GM11168 (cell line): ENCODE data around the gene FAM117A.
"Not testable (repeated sequence)": the region's sequence is repeated elsewhere in the genome, so short reads cannot be mapped to it uniquely, and the experiment has no call there.

Experiments used
- in situ Hi-C: fragments of 300-500 bp; cut with MboI; formaldehyde crosslinking; loops from one replicate; pipeline ENCODE4 v1.12.0; 2022; ENCODE audit warnings: low sequenced_read_pairs; ENCODE audit not compliant: unreplicated experiment

Gene FAM117A

GRCh38 chr17:49688848-49689247, 75.1 kb downstream of the FAM117A start:
- in situ Hi-C loops = loop anchor here (25.0 kb wide), 1 partner anchor 277 kb away; the partner anchor contains the start of gene PHB1

GRCh38 chr17:49687878-49688491, 75.9 kb downstream of the FAM117A start:
- in situ Hi-C loops = loop anchor here (25.0 kb wide), 1 partner anchor 276 kb away; the partner anchor contains the start of gene PHB1

GRCh38 chr17:49681106-49681979, 82.6 kb downstream of the FAM117A start:
- in situ Hi-C loops = loop anchor here (25.0 kb wide), 1 partner anchor 269 kb away; the partner anchor contains the start of gene PHB1

GRCh38 chr17:49680314-49680713, 83.6 kb downstream of the FAM117A start:
- in situ Hi-C loops = loop anchor here (25.0 kb wide), 1 partner anchor 268 kb away; the partner anchor contains the start of gene PHB1

- in situ Hi-C loops = loop anchor here (25.0 kb wide), 1 partner anchor 266 kb away; the partner anchor contains the start of gene PHB1
Observed at GRCh38 chr17:49677933-49678847, 85.7 kb downstream of the FAM117A start, which contains the start of gene SPOP. Gene SPOP, minus strand, starts transcription at chr17:49678097. Its CDS starts 55,287 bp downstream, at chr17:49622810.

- in situ Hi-C loops = loop anchor here (25.0 kb wide), 1 partner anchor 265 kb away; the partner anchor contains the start of gene PHB1
Observed at GRCh38 chr17:49677134-49677932, 86.6 kb downstream of the FAM117A start.

GRCh38 chr17:49676276-49676868, 87.6 kb downstream of the FAM117A start:
- in situ Hi-C loops = loop anchor here (25.0 kb wide), 1 partner anchor 264 kb away; the partner anchor contains the start of gene PHB1

- in situ Hi-C loops = no loop called here
Observed at GRCh38 chr17:49674507-49674906, 89.4 kb downstream of the FAM117A start.

GRCh38 chr17:49673679-49674078, 90.3 kb downstream of the FAM117A start:
- in situ Hi-C loops = not testable (repeated sequence)

GRCh38 chr17:49670641-49671040, 93.3 kb downstream of the FAM117A start:
- in situ Hi-C loops = no loop called here

- in situ Hi-C loops = no loop called here
Observed at GRCh38 chr17:49670002-49670401, 93.9 kb downstream of the FAM117A start.

GRCh38 chr17:49667854-49668253, 96.1 kb downstream of the FAM117A start:
- in situ Hi-C loops = no loop called here

GRCh38 chr17:49664706-49665211, 99.2 kb downstream of the FAM117A start:
- in situ Hi-C loops = no loop called here
